MM.1S (cell line): ENCODE data around the gene CALD1.

Source experiments
- EZH2 ChIP-seq: fragments of 300-600 bp; sonication (generic); optimal IDR thresholded peaks from 2 replicates; pipeline ENCODE3; 2017; ENCODE audit warnings: low read depth, mild to moderate bottlenecking, antibody characterized with exemption, low read length, mixed read lengths
- TF ChIP-seq, protein P1 (sequence below): fragments of 300-600 bp; sonication (generic); IDR thresholded peaks from 2 replicates; pipeline ENCODE4 v1.5.1; 2016; ENCODE audit warnings: antibody characterized with exemption, low read length, mixed read lengths

DNA sequence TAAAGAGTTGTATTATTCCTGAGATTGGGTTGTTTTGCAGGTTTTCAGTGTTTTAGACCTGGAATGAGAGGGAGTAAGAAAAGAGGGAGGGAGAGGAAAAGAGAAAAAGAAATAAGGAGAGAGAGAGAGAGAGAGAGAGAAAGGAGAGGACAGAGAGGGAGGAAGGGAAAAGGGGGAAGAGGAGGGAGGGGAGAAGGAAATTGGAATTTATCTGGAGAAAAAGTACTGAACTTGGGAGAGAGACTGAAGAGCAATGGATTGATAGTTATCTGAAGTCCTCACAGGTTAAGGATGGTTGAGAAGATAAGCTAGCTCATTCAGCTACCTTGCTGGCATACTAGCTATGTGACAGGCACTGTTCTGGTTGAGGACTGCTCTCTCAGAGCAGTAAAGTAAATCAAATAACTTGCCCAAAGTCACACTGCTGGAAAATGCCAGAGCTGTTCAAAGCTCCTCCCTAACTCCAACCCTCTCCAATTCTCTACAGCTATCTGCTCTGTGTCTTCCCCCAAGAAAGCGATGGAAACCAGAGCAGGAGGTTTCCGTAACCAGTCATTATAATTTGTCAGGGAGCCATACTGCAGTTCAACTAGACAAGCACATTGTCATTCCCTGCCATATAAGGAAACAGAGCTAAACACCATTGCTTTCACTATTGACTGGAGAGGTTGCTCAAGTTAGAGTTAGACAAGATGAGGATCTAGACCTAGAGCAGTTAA lies 10.7 kb downstream of the CALD1 start:
- TF ChIP-seq, protein P1, sequence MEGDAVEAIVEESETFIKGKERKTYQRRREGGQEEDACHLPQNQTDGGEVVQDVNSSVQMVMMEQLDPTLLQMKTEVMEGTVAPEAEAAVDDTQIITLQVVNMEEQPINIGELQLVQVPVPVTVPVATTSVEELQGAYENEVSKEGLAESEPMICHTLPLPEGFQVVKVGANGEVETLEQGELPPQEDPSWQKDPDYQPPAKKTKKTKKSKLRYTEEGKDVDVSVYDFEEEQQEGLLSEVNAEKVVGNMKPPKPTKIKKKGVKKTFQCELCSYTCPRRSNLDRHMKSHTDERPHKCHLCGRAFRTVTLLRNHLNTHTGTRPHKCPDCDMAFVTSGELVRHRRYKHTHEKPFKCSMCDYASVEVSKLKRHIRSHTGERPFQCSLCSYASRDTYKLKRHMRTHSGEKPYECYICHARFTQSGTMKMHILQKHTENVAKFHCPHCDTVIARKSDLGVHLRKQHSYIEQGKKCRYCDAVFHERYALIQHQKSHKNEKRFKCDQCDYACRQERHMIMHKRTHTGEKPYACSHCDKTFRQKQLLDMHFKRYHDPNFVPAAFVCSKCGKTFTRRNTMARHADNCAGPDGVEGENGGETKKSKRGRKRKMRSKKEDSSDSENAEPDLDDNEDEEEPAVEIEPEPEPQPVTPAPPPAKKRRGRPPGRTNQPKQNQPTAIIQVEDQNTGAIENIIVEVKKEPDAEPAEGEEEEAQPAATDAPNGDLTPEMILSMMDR = no peak
- no peak for TF ChIP-seq EZH2
